ENCODE data around the gene PRR14L. TPM values are rescaled to one million over a fixed set of nuclear protein-coding genes. Genes with fewer than 3 reads are reported as not detected.

PRR14L gene
- total and polyA plus RNA-seq, 10 donors, result 3.9 to 65.4 (median 41.3) TPM

DNA sequence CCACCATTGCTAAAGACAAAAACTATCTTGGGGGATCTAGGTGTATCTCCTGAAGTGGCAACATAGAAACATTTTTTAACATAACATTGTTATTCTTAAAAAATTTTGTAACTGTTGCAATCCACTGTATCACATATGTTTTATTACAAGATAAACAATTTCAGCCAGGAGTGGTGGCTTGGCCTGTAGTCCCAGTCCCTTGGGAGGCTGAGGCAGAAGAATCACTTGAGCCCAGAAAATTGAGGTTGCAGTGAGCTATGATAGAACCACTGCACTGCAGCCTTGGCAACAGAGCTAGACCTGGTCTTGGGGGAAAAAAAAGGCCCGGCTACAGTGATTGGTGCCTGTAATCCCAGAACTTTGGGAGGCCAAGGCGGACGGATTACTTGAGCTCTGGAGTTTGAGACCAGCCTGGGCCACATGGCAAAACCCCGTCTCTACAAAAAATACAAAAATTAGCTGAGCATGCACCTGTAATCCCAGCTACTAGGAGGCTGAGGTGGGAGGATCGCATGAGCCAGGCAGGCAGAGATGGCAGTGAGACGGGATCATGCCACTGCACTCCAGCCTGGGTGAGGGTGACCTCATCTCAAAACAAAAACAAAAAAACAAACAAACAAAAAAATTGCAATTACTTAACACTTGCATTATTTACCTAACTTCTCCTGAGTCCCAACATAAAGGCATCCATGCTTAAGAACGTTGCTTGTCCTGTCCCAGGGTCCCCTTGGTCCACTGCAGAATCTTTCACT lies 2.3 kb upstream of the PRR14L start:
- no peak for DNase-seq
- H3K27ac ChIP-seq, result peak overlapping the region; percentile 93 to 98 (median 97)
- 77 to 90% (median 81%) methylated on average over 7 of the region's 7 CpGs for WGBS, 5 donors
- peaks cover 42 to 90% (median 65%) of the 10 kb centered on the region in 6 donors for H3K4me1 ChIP-seq
- H3K36me3 ChIP-seq, result peaks cover 0 to 16% (median under 1%) of the 10 kb centered on the region in 6 donors
- no peaks in the 10 kb centered on the region for H3K9me3 ChIP-seq
- peak overlapping the region in 2 of 8 donors; percentile 72 to 91 for H3K4me3 ChIP-seq
- no peaks in the 10 kb centered on the region for H3K27me3 ChIP-seq (replicated peaks in 1 of 7)
- intact Hi-C loops (cut with DNase I; ENCODE audit: low total_unique reads), result no loop called here
- TF ChIP-seq POLR2AphosphoS5 (IDR thresholded peaks at IDR 0.05) (no peak), POLR2A (IDR thresholded peaks at IDR 0.05) (no peak)
- TF ChIP-seq, protein P1, sequence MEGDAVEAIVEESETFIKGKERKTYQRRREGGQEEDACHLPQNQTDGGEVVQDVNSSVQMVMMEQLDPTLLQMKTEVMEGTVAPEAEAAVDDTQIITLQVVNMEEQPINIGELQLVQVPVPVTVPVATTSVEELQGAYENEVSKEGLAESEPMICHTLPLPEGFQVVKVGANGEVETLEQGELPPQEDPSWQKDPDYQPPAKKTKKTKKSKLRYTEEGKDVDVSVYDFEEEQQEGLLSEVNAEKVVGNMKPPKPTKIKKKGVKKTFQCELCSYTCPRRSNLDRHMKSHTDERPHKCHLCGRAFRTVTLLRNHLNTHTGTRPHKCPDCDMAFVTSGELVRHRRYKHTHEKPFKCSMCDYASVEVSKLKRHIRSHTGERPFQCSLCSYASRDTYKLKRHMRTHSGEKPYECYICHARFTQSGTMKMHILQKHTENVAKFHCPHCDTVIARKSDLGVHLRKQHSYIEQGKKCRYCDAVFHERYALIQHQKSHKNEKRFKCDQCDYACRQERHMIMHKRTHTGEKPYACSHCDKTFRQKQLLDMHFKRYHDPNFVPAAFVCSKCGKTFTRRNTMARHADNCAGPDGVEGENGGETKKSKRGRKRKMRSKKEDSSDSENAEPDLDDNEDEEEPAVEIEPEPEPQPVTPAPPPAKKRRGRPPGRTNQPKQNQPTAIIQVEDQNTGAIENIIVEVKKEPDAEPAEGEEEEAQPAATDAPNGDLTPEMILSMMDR (IDR thresholded peaks at IDR 0.05 in 8 of 11, conservative IDR thresholded peaks at IDR 0.05 in 3 of 11), result no peak

DNA sequence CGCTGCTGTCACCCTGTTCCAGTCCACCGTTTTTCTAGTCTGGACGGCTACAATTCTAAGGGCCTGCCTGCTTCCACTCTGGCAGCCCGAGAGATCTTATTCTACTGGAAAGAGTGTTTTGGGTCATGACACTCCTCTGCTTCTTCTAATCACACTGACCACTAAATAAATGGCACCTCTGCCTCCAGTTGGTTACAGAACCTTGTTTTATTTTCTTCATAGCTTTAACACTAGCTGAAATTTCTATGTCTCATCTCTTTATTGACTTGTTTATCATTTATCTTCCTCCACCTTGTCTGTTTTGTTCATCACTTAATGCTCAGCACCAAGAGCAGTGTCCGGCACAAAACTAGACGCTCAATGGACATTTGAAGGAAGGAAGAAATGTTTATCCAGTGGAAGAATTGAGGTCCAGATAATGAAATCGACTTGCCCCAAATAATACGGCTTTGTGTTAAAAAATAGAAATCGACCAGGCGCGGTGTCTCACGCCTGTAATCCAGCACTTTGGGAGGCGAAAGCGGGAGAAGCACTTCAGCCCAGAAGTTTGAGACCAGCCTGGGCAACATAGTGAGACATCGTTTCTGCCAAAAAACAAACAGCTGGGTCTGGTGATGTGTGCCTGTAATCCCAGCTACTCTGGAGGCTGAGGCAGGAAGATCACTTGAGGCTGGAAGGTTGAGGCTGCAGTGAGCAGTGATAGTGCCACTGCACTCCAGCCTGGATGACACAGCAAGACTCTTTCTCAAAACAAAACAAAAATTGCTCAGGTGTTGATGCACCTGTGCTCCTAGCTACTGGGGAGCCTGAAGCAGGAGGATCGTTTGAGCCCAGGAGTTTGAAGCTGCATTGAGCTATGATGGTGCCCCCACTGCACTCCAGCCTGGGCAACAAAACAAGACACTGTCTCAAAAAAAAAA lies 693 bp upstream of the PRR14L start:
- WGBS, 5 donors, result 66 to 68% (median 67%) methylated on average over 16 of the region's 16 CpGs
- intact Hi-C loops (cut with DNase I; ENCODE audit: low total_unique reads), result no loop called here
- TF ChIP-seq, protein P1 (IDR thresholded peaks at IDR 0.05 in 8 of 11, conservative IDR thresholded peaks at IDR 0.05 in 3 of 11), result no peak
- TF ChIP-seq POLR2A (IDR thresholded peaks at IDR 0.05), result no peak
- H3K36me3 ChIP-seq, result peaks cover 0 to 23% (median 0%) of the 10 kb centered on the region in 6 donors
- H3K27ac ChIP-seq, result peak overlapping the region; percentile 90 to 98 (median 92)
- no peak for DNase-seq
- H3K4me1 ChIP-seq, result peaks cover 42 to 93% (median 76%) of the 10 kb centered on the region in 6 donors
- no peaks in the 10 kb centered on the region for H3K9me3 ChIP-seq
- peak overlapping the region in 7 of 8 donors; percentile 80 to 98 (median 95) for H3K4me3 ChIP-seq
- H3K27me3 ChIP-seq (replicated peaks in 1 of 7), result no peaks in the 10 kb centered on the region

DNA sequence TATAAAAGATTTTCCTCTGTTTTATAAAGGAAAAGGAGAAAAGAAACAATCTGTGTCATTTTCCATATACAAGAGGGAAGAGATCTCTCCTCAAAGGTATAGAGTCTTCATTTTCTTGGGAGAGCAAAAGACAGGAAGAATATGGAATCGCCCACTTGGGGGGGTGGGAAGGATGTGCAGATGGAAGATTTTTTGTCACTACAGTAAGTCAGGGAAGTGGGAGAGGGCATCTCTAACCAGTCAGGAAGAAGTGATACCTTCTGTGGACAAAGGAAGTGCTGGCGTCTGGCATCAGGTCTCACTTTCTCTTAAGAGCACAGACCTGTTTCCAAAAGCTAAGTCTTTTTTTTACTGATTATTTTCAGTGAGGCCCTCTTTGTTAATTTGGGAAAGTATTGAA lies 1.4 kb downstream of the PRR14L start:
- peaks cover 0 to 24% (median 0%) of the 10 kb centered on the region in 6 donors for H3K36me3 ChIP-seq
- DNase-seq, result no peak
- TF ChIP-seq POLR2AphosphoS5 (IDR thresholded peaks at IDR 0.05), result no peak
- TF ChIP-seq, protein P1 (IDR thresholded peaks at IDR 0.05 in 8 of 11, conservative IDR thresholded peaks at IDR 0.05 in 3 of 11), result no peak
- TF ChIP-seq POLR2A (IDR thresholded peaks at IDR 0.05), result no peak
- no peaks in the 10 kb centered on the region for H3K27me3 ChIP-seq (replicated peaks in 1 of 7)
- H3K27ac ChIP-seq, result peak overlapping the region in 5 of 8 donors; percentile 22 to 98 (median 92)
- H3K4me3 ChIP-seq, result peak overlapping the region in 7 of 8 donors; percentile 80 to 98 (median 95)
- peaks cover 36 to 94% (median 65%) of the 10 kb centered on the region in 6 donors for H3K4me1 ChIP-seq
- WGBS, 5 donors, result 13 to 26% (median 20%) methylated on average over 2 of the region's 2 CpGs
- intact Hi-C loops (cut with DNase I; ENCODE audit: low total_unique reads), result loop anchor here (10.0 kb wide), 1 partner anchor 84 kb away; the partner anchor contains the start of gene PISD
- no peaks in the 10 kb centered on the region for H3K9me3 ChIP-seq
